Endometrium (tissue), 2 donors: ENCODE data around the gene WIPF3.

Experiments used
- FAIRE-seq: peaks from 2 replicates; lab custom pipeline; 2012; peaks lifted over from hg19 to GRCh38; lab: Jason Lieb, UNC
- donor health status: control.
- donor health status: control.

The WIPF3 gene, protein sequence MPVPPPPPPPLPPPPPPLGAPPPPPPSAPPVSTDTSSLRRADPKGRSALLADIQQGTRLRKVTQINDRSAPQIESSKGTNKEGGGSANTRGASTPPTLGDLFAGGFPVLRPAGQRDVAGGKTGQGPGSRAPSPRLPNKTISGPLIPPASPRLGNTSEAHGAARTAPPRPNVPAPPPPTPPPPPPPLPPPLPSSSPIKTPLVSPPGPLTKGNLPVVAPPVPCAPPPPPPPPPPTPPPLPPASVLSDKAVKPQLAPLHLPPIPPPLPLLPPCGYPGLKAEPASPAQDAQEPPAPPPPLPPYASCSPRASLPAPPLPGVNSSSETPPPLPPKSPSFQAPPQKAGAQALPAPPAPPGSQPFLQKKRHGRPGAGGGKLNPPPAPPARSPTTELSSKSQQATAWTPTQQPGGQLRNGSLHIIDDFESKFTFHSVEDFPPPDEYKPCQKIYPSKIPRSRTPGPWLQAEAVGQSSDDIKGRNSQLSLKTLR

DNA sequence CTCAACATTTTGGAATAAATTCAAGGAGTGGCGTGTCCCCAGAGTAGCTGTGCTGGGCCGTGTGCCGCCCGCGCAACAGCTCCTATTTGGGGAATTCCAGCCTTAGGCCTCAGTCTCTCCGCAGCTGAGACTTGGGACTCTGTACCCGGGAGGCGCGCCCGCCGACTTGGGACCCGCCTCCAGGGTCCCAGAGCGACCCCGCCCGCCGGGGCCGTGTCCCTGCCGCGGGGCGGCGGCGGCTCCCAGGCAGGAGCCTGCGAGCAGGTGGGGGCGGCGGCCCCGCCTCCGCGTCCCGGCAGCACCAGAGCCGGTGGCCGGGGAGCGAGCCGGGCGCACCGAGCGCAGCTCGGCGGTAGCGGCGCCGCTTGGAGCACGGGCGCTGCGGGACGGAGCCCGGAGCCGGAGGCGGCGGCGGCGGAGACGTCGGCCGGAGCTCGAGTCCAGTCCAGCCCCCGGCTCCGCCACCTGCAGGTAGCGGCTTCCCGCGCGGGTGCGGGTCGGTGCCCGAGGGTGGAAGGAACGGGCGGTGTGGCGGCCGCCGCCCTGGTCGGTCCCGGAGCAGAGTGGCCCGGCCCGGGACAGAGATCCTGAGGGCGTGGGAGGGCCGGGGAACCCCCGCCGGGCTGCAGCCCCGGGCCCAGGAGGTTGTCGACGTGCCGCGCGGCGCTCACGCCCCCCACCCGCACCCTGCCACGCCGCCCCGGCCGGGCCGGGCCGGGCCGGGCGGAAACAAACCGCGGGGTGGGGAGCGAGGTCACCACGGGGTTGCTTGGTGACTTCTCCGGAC, at the start of gene WIPF3:
Gene WIPF3, plus strand, starts transcription at position 301 of the 787 bp plus-strand sequence. CDS start 28,217 bp downstream, outside the sequence.
- FAIRE-seq, result no peak

DNA sequence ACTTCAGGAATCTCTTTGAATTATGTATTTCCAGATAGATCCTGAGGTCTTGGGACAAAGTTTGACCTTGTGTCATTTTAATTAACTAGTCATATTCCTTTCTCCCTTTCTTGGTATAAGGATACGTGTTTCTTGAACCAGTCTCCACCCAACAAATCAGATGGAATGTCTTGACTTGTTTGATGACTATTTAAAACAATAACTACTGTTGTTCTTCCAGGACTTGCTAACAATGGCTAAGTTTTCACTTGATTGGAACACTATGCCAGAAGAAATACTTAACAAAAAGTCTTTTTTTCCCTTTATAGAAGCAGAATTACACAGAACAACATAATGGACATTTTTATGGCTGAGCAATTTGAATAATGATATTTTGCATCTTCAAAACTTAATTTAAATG, 43.0 kb upstream of the WIPF3 start:
- no peak for FAIRE-seq

DNA sequence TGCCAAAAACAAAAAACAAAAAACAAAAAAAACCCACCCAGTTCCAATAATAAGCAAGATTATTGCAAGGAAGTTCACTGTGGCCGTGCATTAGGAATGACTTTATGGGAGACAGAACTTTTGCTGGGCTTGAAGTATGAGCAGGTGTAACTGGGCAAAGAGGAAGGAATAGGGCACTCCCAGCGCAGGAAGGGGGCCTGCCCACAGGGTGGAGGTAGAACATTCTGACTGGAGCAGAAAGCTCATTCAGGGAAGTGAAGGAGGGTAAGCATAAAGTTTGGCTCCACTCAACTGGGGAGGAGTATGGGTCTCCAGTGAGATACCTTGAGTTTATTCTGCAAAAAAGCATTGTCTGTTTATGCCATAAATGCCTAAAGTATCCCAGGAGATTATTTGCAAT, 42.1 kb upstream of the WIPF3 start:
- FAIRE-seq, result no peak

DNA sequence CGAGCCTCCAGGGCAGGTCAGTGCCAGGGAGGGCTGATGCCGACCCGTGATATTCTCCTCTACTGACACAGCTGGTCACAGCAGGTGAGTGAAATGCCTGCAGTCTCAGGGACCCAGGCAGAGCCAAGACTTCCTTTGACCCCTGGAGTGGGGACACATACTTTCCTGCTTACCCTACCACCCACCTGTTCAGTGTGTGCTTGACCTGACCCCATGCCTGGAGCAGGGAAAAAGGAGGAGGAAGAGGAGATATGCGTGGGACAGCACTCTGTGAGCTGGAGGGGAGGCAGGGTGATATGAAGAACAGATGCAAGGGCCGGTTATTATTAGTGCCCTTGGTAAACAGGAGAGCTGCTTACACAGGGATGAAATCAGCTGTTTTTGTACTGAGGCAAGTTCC, 40.8 kb upstream of the WIPF3 start:
- FAIRE-seq, result no peak

DNA sequence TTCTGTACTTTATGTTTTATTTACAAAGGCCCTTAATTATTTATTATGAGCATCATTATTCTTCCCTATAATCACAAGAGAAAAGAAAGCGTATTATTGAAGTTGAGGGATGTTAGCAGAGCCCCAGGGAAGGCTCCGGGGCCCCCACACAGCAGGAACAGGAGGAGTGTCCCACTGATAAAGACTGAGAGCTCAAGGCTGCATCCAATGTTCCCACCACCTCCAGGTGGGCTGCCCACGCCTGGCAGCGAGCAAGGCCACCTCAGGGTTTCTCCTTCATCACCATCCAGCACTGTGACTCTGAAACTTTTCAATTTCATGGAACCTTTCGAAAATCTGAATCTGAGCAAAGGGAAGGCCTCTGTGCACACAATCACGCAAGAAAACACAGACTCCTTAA, 35.9 kb upstream of the WIPF3 start:
- no peak for FAIRE-seq

DNA sequence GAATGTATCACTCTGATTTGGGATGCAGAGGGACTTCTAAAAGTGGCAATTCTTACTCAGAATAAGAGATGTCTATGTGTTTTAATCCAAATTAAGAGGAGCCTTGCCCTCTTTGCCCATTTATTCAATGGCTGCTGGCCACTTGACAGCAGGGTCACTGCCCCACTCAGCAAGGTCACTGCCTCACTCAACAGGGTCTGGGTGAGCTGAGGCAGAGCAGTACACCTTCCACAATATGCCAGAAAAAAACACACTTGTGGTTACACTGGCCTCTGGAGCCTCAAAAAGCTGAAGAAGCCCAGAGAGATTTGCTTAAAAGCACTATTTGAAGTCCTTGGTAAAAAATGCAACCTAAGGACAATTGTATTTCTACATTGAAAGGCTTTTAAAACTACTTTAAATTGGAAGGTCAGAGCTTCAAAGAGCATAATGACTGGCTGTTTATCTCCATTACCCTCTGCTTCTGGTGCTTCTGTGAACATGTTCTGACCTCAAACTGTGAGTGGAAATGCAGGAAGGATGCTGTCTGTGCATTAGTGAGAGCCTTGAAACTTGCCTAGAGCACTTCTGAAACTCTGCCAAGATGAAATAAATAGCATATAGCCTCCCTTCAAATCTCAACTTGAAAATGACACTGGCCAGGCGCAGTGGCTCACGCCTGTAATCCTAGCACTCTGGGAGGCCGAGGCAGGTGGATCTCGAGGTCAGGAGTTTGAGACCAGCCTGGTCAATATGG, 35.1 kb upstream of the WIPF3 start:
- FAIRE-seq, result no peak

DNA sequence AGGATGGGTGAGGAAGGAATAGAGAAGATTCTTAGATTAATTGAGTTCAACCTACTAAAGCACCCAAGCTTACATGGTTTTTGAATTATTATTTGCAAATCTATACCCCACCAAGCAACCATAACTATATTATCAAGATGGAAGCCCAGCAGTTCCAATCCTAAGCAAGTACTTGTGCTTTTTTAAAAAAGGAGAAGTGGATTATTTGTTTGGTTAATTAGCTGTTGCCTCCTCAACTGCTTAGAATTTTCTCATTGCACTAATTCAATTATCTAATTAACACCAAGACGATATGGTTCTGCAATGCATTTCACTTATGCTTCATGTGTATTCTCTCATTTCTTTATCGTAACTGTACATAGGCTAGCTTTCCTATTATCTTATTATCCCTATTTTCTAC, 27.3 kb upstream of the WIPF3 start:
- no peak for FAIRE-seq

DNA sequence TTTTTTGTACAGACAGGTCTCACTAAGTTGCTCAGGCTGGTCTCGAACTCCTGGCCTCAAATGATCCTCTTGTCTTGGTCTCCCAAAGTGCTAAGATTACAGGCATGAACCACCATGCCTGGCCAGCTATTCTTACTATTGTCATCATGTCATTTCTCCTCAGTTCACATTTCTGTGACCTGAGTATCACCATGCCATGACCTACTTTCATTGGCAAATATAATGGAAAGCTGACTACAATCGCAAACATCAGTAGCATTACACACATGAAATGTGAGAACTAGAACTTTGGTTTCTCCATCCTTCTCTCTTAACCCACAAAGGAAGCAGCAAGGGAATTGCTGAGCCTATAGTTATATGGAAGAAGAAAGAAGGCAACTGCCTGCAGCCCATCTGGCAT, 26.0 kb upstream of the WIPF3 start:
- FAIRE-seq, result no peak

DNA sequence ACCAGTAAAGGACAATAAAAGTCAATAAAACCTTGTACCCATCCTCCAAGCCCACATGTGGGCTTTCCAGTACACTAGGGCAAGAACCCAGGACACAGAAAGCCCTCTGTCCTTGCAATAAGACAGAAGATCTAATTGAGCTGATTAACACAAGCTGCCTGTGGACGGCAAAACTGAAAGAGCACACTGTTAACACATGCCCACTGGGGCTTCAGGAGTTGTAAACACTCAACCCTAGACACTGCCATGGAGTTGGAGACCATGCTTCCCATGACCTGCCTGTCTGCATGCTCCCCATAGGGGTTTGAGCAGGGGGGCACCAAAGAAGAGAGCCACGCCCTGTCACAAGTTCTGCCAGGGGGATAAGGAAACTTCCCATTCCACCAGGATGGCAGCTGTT, 22.6 kb upstream of the WIPF3 start:
- FAIRE-seq, result no peak

DNA sequence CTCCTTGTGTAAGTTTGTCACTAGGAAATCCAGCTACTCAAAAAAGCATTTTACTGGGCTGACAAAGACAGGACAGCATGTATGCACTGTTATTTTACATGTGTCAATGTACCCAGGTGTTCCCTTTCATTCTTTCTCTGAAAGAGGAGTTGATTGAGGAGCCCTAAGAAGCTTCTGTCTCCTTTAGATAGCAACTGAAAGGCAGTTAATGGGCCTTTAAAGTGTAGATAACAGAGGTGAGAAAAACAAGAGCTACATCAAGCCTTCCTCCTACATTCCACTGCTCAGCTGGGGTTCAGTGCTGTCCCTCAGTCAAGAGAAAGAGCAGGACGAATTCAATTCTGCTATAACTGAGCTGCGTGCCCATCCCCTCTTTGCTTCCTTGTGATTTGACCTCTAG, 12.8 kb upstream of the WIPF3 start:
- no peak for FAIRE-seq

DNA sequence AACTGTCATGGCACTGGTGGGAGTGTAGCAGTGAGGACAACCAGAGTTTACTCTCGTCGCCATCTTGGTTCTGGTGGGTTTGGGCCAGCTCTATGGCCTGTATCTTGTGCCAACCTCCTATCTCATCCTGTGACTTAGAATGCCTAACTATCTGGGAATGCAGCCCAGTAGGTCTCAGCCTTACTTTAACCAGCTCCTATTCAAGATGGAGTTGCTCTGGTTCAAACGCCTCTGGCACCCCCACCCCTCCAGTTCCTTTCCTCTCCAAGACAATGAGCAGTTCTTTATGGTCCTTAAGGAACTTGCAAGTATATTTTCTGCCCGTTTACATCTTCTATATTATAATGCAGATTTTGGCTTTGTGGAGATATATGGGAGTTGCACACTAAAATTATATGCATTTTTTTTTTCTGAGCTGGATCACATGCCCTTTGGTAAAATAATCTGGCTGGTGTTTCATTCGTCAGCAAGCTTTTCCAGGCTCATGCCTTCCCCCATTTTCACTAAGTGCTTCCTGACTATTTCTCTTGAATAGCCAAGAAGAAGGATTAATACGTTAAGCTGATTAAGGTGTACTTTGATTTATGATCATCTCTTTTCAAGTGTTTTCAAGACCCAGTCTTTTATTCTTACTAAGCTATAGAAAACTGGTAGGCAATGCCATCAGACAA, 11.2 kb upstream of the WIPF3 start:
- FAIRE-seq, result no peak

DNA sequence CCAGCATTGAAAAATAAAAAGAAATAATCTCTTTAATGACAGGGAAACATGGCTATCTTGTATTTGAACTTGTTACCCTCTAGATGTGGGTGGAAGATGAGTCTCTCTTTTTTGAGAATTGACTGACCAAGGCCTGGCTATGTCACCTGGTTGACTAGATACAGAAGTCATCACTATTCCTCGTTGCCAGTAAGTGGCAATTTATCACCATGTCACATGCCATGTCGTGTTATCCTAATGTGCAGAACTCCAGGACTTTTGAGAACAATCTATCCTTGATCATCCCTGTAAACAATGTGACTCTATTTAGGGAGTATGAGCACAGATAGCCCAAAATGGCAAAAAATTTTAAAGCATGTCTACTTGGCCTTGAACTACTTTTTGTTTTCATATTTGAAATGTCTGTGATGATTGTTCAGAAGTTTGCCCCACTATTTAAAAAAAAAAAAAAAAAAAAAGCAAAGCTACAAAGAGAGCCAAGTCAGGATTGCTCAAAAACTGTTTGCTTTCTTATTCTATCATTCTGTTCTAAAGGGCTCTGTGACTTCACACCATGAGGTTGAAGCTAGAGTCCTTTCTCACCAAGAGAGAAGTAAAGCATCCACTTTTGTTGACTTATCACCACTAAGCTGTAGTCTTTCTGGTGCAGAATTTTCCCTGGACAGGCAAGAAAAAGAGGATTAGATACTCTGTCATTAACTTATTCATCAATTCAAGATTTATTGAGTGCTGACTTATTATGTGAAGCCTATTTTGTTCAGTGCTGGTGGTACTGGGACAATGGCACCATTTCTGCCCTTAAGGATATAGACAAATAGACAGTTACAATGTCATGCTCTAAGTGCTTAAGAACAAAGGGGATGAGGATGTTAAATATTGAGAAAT, 10.4 kb upstream of the WIPF3 start:
- FAIRE-seq, result no peak

DNA sequence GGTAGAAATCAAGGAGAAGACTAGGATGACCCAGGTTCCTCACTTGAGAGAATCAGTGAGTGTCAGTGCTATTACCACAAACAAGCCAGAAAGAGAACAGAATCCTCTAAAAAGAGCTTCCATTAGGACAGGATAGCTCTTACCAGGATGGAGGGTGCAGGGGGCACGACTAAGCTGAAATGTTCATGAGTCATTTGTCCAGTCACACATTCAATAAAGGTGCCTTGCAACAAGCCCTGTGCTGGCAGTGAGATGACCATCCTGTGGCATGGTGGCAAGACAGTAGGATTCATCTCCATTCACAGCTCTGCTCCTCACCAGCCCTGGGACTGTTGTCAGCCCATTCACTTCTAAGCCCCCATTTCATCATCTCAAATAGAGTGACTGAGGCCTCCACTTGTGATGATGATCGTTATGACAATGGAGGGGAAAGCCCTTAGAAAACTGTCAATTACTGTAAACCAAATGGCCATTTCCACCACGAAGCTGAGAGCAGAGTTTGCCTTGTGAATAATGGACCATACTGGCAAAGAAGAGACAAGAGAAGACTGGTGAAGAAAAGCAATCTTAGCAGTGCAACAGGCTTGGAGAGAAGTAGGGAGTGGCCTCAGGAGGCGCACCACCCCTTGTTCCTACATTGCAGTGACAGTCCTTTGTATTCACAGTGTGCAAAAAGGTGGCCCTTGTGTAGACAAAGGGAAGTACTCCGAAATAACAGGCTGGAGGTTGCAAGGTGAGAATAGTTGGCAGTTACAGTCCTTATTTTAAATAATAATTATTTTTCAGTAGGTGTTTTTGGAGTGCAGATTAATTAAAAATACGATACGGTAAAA, 9.0 kb upstream of the WIPF3 start:
- FAIRE-seq, result no peak

DNA sequence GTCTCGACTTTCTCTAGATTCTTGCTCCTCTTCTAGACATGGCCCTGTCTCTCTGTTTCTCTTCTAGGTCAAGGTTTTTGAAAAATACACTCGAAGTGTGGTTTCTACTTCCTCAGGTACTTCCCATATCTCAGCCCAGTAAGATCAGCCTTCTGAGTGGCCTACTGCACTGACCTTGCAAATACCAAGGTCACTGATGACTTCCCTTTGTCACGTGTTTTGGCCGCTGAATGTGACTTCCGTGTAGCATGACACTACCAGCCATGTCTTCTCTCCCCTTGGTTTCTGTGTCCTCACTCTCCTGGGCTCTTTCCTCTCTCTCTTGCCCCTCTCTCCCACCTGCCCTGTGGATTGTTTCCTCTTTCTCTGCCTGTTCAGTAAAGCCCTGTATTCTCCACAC, 7.9 kb upstream of the WIPF3 start:
- FAIRE-seq, result no peak

DNA sequence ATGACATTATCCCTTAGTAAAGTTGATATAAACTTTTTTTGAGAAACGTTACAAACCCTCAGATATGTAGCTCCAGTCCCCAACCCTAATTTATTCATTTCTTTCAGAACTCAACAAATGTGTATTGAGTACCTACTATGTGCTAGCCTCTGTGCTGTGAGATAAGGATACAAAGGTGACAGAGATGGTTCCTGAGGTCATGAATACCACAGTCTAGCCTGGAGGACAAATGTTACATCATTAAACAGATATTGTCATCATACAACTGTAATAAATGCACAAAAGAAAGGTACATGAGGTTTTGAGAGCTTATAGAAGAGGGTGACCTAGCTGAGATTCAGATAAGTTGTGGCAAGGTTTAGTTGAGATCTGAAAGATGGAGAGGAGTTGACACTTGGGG, 4.4 kb upstream of the WIPF3 start:
- no peak for FAIRE-seq

DNA sequence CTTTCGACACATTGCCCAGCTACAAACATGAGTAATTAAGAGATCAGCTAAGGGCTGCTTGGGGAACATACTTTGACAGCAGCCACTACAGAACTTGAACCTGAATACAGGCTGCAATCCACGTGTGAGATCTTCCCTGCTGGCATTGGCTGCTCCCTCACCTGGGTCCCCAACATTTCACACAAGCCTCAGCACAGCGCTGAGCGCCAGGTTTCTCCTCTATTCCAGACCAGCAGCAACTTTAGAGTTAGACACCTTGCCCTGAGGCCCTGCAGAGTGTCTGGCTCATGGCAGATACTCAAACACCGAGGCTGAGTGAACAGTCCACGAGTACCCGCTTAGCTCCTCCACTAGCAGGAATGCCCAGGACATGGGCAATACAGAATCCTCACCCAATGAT, 1.3 kb upstream of the WIPF3 start:
- FAIRE-seq, result no peak

DNA sequence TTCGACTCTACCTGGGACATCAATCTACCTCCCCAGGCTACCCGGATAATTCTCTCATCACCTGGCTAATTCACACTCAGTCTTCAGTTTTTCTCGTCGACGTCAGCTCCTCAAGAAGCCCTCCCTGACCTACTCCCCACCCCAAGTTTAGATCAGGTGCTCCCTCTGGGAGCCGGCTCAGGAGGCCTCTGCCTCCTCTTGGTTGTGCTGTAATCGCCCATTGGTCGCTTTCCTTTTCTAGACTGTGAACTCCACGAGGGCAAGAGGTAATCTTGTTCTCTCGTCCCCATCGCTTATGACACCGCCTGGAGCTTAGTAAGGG, 461 bp upstream of the WIPF3 start:
- no peak for FAIRE-seq

DNA sequence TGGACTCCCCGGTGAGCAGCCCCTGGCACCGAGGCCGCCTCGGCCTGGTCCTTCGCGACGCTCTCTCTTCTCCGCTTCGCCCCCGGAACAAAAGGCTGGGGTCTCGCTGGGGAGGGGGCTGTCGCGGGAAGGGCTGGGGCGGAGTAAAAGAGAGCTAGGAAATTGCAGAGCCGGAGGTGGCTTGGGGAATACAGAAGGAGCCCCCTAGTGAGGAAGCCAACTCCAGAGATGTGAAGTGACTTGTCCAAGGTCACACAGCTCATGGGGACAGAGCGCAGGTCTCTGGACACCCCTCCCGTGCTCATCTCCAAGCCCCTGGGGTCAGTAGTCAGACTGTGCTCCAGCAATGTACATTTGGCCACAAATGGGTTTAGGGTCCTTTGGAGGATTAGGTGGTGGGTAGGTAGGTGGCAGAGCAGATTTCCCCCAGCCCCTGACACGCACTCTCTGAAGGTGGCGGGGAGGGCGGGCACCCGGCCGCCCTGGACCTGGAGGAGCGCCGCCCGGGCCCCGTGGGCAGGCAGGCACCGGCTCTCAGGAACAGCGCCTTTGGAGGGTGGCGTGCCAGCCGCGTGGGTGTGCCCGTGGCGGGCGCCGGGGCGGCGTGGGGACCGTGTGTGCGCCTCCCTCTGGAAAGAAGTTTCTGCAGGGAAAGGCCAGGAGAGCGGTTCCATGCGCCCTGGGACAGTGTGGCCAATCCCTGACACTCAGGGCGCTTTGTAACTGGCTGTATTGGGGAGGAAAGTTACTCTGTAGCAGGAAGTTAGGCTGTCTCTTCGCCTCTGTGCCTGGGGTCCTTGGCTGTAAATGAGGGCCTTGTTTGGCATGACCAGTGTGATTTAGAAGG, 910 bp downstream of the WIPF3 start:
- no peak for FAIRE-seq

DNA sequence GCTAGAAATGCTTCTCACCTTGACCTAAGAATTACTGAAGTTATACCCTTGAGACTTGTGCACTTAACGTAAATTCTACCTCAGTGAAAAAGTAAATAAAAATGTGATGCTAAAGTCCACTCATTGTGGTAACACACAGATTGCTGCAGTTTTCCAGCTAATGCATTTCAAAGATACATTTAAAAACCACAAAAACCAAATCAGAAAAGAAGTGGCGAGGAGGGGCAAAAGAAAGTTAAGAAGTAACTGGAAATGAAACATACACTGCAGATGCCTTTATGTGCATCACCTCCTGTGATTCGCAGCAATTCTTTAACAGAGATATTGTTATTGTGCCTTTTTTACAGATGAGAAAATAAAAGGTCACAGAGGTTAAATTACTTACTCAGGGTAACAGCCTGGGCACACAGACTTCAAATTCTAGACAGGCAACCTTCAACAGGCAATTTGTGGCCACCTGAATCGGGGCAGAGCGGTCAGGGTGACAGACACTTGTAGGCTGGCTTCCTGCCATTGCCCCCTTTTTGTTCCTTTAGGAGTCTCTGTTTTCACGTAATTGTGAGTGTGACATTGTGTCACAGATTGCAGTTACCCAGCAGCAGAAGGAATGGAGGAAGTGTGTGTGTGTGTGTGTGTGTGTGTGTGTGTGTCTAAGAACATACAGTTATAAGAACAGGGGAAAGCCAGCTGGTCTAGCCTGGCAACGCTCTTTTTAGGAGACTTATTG, 1.9 kb downstream of the WIPF3 start:
- no peak for FAIRE-seq
